Ascending aorta (tissue), 2 donors: ENCODE measurements around the gene DSE. TPM values are rescaled to one million over a fixed set of nuclear protein-coding genes. Genes with fewer than 3 reads are reported as not detected.

Experiments used
- DNase-seq, 2 donors: peaks; one replicate each; pipeline ENCODE4 v3.0.0-alpha.2; 2019; ENCODE audit warnings: low spot score in 2 of 2
- H3K27ac ChIP-seq, 2 donors: fragments of 200-600 bp; sonication (generic); one replicate each; pipeline ENCODE4 v1.5.1; 2016 to 2017; ENCODE audit warnings: mild to moderate bottlenecking in 1 of 2
- H3K27me3 ChIP-seq: fragments of 200-600 bp; sonication (generic); one replicate; pipeline ENCODE4 v1.5.1; 2017
- H3K36me3 ChIP-seq, 2 donors: fragments of 200-600 bp; sonication (generic); one replicate each; pipeline ENCODE4 v1.5.1; 2016
- H3K4me1 ChIP-seq, 2 donors: fragments of 200-600 bp; sonication (generic); one replicate each; pipeline ENCODE4 v1.5.1; 2016 to 2017; ENCODE audit warnings: mild to moderate bottlenecking in 1 of 2
- H3K4me3 ChIP-seq, 2 donors: fragments of 200-600 bp; sonication (generic); one replicate each; pipeline ENCODE4 v1.5.1; 2016 to 2017; ENCODE audit warnings: mild to moderate bottlenecking in 1 of 2
- H3K9me3 ChIP-seq, 2 donors: fragments of 200-600 bp; sonication (generic); one replicate each; pipeline ENCODE4 v1.5.1; 2016
- CTCF ChIP-seq, 3 experiments: fragments of 200-600 bp in 2 of 3; fragments of 450-650 bp in 1 of 3; sonication (generic) in 2 of 3; IDR thresholded peaks; one replicate each; pipeline ENCODE4 v1.5.1; 2016 to 2019; ENCODE audit warnings: antibody characterized with exemption in 3 of 3, mild to moderate bottlenecking in 1 of 3, moderate library complexity in 1 of 3
- intact Hi-C: fragments of 100-400 bp; cut with DNase I; formaldehyde crosslinking; loops from one replicate; pipeline ENCODE4 v1.15.1; 2023
- total RNA-seq: library from RNA; depleted of rRNA; stranded (reverse); fragments of >200 nt; gene quantifications from one replicate; pipeline ENCODE4 v1.1.0, GENCODE V29; 2016

Gene DSE
- total RNA-seq, 1 donor from 2014 or later: 27.6 TPM

GRCh38 chr6:116364321-116364720 is 6.4 kb upstream of the DSE start:
- DNase-seq: no peak
- Histone ChIP-seq H3K27ac (peak overlapping the region in 1 of 2 donors; percentile 6), H3K9me3 (no peaks in the 10 kb centered on the region), H3K4me1 (peaks cover 0 to 11% of the 10 kb centered on the region in 2 donors), H3K4me3 (no peak overlapping the region), H3K27me3 (no peaks in the 10 kb centered on the region), H3K36me3 (no peaks in the 10 kb centered on the region)
- no peak for TF ChIP-seq CTCF (IDR thresholded peaks at IDR 0.05)
- intact Hi-C loops: no loop called here

- DNase-seq: no peak
- Histone ChIP-seq H3K27ac (no peak overlapping the region), H3K36me3 (no peaks in the 10 kb centered on the region), H3K9me3 (no peaks in the 10 kb centered on the region), H3K27me3 (no peaks in the 10 kb centered on the region), H3K4me1 (peaks cover 0 to 17% of the 10 kb centered on the region in 2 donors), H3K4me3 (no peak overlapping the region)
- intact Hi-C loops: no loop called here
- no peak for TF ChIP-seq CTCF (IDR thresholded peaks at IDR 0.05)
Measured at GRCh38 chr6:116365743-116366142, 5.0 kb upstream of the DSE start.

DNA sequence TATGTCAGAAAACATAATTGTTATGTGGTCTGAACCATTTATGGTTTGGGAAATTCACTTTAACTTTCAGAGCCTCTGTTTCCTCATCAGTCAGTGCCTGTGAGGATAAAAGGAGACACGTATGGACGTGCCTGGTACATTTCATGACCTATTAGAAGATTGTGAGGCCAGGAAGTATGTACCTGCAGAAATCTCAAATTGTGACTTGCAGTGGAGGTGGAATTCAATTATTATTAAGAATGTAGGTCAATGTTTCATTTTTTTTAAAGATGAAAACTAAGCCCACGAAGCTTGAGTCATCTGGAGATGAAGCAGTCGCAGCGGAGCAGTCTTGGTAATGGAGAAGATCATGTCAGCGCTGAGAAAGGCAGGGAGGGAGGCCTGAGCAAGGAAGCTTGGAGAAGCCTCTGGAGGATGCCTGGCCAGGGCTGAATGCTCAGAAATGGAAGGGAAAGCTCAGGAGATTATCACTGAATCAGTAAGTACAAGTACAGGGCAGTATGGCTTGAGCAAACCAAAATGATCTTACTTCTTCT is 3.9 kb upstream of the DSE start:
- Histone ChIP-seq H3K27ac (no peak overlapping the region), H3K36me3 (no peaks in the 10 kb centered on the region), H3K4me1 (peaks cover 0 to 17% of the 10 kb centered on the region in 2 donors), H3K4me3 (no peak overlapping the region), H3K27me3 (no peaks in the 10 kb centered on the region), H3K9me3 (no peaks in the 10 kb centered on the region)
- TF ChIP-seq CTCF (IDR thresholded peaks at IDR 0.05): no peak
- no peak for DNase-seq
- intact Hi-C loops: no loop called here

- no peaks in the 10 kb centered on the region for H3K27me3 ChIP-seq
- no peak for DNase-seq
- intact Hi-C loops: no loop called here
- peaks cover 0 to 7% of the 10 kb centered on the region in 2 donors for H3K4me1 ChIP-seq
- peak overlapping the region; percentile 77 to 86 for H3K4me3 ChIP-seq
- no peaks in the 10 kb centered on the region for H3K9me3 ChIP-seq
- H3K36me3 ChIP-seq: no peaks in the 10 kb centered on the region
- peak overlapping the region; percentile 94 to 96 for H3K27ac ChIP-seq
- TF ChIP-seq CTCF (IDR thresholded peaks at IDR 0.05): no peak
Measured at GRCh38 chr6:116369540-116369939, 1.2 kb upstream of the DSE start.

GRCh38 chr6:116369964-116370759 is 585 bp upstream of the DSE start:
- intact Hi-C loops: loop anchor here (2.0 to 5.0 kb wide), 6 partner anchors 15 to 162 kb away; partner anchors contain the start of gene CALHM5
- H3K9me3 ChIP-seq: no peaks in the 10 kb centered on the region
- no peaks in the 10 kb centered on the region for H3K36me3 ChIP-seq
- peak in 1 of 2 donors; percentile 11 for DNase-seq
- peaks cover 0 to 7% of the 10 kb centered on the region in 2 donors for H3K4me1 ChIP-seq
- TF ChIP-seq CTCF (IDR thresholded peaks at IDR 0.05): no peak
- peak overlapping the region; percentile 94 to 96 for H3K27ac ChIP-seq
- peak overlapping the region; percentile 77 to 86 for H3K4me3 ChIP-seq
- H3K27me3 ChIP-seq: no peaks in the 10 kb centered on the region
